Measurements from ENCODE around the gene PSMA2.

- TF ChIP-seq CTCF (IDR thresholded peaks at IDR 0.05) (no peak), POLR2A (IDR thresholded peaks at IDR 0.05) (no peak)
Measured at GRCh38 chr7:42914421-42915045, 17.4 kb downstream of the PSMA2 start.

Data from uterus (tissue), 2 donors.